Stimulated activated CD8-positive, alpha-beta memory T cell treated with anti-CD3 and anti-CD28 coated beads, Interleukin-15, amount 100 ng/mL, for 4 hours (primary cell): Measurements from ENCODE around the gene ACVR1.
"Not testable (repeated sequence)": the region's sequence is repeated elsewhere in the genome, so short reads cannot be mapped to it uniquely, and the experiment has no call there.

Experiments
- DNase-seq, 2 donors: peaks; one replicate each; pipeline ENCODE4 v3.0.0-alpha.2; 2020; ENCODE audit warnings: low read depth in 2 of 2

The ACVR1 gene

GRCh38 chr2:157830696-157831570 lies 45.2 kb downstream of the ACVR1 start:
- DNase-seq = no peak

GRCh38 chr2:157830266-157830665 lies 45.9 kb downstream of the ACVR1 start:
- DNase-seq = no peak

GRCh38 chr2:157827377-157827776 lies 48.8 kb downstream of the ACVR1 start:
- no peak for DNase-seq

- not testable (repeated sequence) for DNase-seq
Observed at GRCh38 chr2:157826644-157827043, 49.5 kb downstream of the ACVR1 start.

- DNase-seq = no peak
Observed at GRCh38 chr2:157825885-157826284, 50.2 kb downstream of the ACVR1 start.

GRCh38 chr2:157822993-157823392 lies 53.1 kb downstream of the ACVR1 start:
- DNase-seq = no peak

- DNase-seq = no peak
Observed at GRCh38 chr2:157822533-157822932, 53.6 kb downstream of the ACVR1 start.

- DNase-seq = no peak
Observed at GRCh38 chr2:157821519-157822131, 54.5 kb downstream of the ACVR1 start.

- DNase-seq = no peak
Observed at GRCh38 chr2:157820193-157820592, 55.9 kb downstream of the ACVR1 start.

- no peak for DNase-seq
Observed at GRCh38 chr2:157819761-157820160, 56.4 kb downstream of the ACVR1 start.

GRCh38 chr2:157818227-157818626 lies 57.9 kb downstream of the ACVR1 start:
- no peak for DNase-seq

GRCh38 chr2:157815421-157815820 lies 60.7 kb downstream of the ACVR1 start:
- DNase-seq = no peak

- no peak for DNase-seq
Observed at GRCh38 chr2:157813467-157813866, 62.7 kb downstream of the ACVR1 start.

- DNase-seq = no peak
Observed at GRCh38 chr2:157810037-157810436, 66.1 kb downstream of the ACVR1 start.

- DNase-seq = no peak
Observed at GRCh38 chr2:157809212-157809611, 66.9 kb downstream of the ACVR1 start.

GRCh38 chr2:157808421-157808820 lies 67.7 kb downstream of the ACVR1 start:
- no peak for DNase-seq

GRCh38 chr2:157806426-157807077 lies 69.6 kb downstream of the ACVR1 start:
- DNase-seq = no peak

- no peak for DNase-seq
Observed at GRCh38 chr2:157805519-157805918, 70.6 kb downstream of the ACVR1 start.

GRCh38 chr2:157804355-157804754 lies 71.8 kb downstream of the ACVR1 start:
- DNase-seq = no peak

- DNase-seq = no peak
Observed at GRCh38 chr2:157803952-157804351, 72.2 kb downstream of the ACVR1 start.

GRCh38 chr2:157803476-157803875 lies 72.7 kb downstream of the ACVR1 start:
- DNase-seq = no peak

GRCh38 chr2:157800838-157801495 lies 75.2 kb downstream of the ACVR1 start:
- DNase-seq = no peak
